Transverse colon (tissue), 3 donors: ENCODE data around the gene POLR1G.

ENCODE experiments used
- EP300 ChIP-seq: sonication (generic); formaldehyde crosslinking; IDR thresholded peaks from one replicate; pipeline ENCODE4 v1.6.1; 2017; ENCODE audit warnings: antibody characterized with exemption, low read depth
- POLR2A ChIP-seq: fragments of 450-650 bp; IDR thresholded peaks from one replicate; pipeline ENCODE4 v1.6.1; 2016; ENCODE audit warnings: antibody characterized with exemption, mild to moderate bottlenecking, moderate library complexity
- TF ChIP-seq, protein P1 (sequence below), 5 experiments: fragments of 200-600 bp in 3 of 5; fragments of 450-650 bp in 2 of 5; sonication (generic) in 3 of 5; IDR thresholded peaks; 1 replicate in 2 of 5; 2 replicates in 3 of 5; pipeline ENCODE4 v1.5.1; 2016 to 2017; ENCODE audit warnings: antibody characterized with exemption in 5 of 5, inconsistent platforms in 3 of 5, mild to moderate bottlenecking in 2 of 5, moderate library complexity in 1 of 5

- TF ChIP-seq, protein P1, sequence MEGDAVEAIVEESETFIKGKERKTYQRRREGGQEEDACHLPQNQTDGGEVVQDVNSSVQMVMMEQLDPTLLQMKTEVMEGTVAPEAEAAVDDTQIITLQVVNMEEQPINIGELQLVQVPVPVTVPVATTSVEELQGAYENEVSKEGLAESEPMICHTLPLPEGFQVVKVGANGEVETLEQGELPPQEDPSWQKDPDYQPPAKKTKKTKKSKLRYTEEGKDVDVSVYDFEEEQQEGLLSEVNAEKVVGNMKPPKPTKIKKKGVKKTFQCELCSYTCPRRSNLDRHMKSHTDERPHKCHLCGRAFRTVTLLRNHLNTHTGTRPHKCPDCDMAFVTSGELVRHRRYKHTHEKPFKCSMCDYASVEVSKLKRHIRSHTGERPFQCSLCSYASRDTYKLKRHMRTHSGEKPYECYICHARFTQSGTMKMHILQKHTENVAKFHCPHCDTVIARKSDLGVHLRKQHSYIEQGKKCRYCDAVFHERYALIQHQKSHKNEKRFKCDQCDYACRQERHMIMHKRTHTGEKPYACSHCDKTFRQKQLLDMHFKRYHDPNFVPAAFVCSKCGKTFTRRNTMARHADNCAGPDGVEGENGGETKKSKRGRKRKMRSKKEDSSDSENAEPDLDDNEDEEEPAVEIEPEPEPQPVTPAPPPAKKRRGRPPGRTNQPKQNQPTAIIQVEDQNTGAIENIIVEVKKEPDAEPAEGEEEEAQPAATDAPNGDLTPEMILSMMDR (IDR thresholded peaks at IDR 0.05) = peak in 2 of 5 experiments; percentile 11 to 30
- no peak for TF ChIP-seq POLR2A
- TF ChIP-seq EP300 = no peak
Measured at GRCh38 chr19:45446295-45446694, 39.9 kb downstream of the POLR1G start.
